ENCODE data around the gene ZNF524.

The ZNF524 gene

GRCh38 chr19:55643887-55644176 is 43.7 kb downstream of the ZNF524 start:
- DNase-seq, result no peak

DNA sequence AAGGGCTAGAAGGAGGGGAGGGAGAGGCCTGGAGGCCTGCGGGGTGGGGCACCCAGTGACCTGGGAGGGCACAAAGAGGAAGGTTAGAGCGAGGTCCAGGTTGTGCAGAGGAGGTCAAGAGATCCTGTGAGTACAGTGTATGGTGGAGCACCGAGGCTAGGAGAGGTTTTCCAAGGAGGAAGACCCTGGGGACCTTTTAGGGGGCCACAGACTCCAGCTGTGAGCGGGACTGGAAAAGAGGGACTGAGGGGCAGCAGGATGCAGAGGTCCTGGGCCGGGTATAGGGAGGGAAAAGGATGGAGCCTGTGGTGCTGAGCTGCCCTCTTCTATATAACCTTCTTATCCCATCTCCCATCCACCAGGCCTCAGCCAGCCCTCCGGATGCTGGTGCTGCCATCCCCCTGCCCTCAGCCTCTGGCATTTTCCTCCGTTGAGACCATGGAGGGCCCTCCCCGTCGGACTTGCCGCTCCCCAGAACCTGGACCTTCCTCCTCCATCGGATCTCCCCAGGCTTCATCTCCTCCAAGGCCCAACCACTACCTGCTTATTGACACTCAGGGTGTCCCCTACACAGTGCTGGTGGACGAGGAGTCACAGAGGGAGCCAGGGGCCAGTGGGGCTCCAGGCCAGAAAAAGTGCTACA is 44.2 kb downstream of the ZNF524 start:
- peak; percentile 20 for DNase-seq

DNA sequence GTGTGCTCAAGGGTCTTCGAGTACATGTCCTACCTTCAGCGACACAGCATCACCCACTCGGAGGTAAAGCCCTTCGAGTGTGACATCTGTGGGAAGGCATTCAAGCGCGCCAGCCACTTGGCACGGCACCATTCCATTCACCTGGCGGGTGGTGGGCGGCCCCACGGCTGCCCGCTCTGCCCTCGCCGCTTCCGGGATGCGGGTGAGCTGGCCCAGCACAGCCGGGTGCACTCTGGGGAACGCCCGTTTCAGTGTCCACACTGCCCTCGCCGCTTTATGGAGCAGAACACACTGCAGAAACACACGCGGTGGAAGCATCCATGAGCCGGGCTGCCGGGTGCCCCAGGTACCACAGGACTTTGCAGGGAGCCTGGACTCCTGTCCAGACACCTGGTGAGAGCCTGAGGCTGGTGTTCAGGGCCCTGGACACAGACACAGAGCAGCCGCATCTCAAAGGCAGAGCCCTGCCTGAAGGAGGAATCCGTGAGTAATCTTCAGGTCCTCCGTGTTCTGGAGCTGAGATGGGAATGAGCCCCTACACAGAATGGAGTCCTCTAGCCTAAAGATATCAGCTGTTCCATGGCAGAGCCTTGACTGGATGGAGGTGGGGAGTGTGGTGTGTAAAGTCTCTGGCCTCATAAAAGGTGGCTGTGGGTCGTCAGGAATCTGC is 44.9 kb downstream of the ZNF524 start:
- peak; percentile 21 for DNase-seq

GRCh38 chr19:55645512-55645881 is 45.4 kb downstream of the ZNF524 start:
- no peak for DNase-seq

GRCh38 chr19:55646889-55647731 is 47.0 kb downstream of the ZNF524 start:
- peak; percentile 18 for DNase-seq

DNA sequence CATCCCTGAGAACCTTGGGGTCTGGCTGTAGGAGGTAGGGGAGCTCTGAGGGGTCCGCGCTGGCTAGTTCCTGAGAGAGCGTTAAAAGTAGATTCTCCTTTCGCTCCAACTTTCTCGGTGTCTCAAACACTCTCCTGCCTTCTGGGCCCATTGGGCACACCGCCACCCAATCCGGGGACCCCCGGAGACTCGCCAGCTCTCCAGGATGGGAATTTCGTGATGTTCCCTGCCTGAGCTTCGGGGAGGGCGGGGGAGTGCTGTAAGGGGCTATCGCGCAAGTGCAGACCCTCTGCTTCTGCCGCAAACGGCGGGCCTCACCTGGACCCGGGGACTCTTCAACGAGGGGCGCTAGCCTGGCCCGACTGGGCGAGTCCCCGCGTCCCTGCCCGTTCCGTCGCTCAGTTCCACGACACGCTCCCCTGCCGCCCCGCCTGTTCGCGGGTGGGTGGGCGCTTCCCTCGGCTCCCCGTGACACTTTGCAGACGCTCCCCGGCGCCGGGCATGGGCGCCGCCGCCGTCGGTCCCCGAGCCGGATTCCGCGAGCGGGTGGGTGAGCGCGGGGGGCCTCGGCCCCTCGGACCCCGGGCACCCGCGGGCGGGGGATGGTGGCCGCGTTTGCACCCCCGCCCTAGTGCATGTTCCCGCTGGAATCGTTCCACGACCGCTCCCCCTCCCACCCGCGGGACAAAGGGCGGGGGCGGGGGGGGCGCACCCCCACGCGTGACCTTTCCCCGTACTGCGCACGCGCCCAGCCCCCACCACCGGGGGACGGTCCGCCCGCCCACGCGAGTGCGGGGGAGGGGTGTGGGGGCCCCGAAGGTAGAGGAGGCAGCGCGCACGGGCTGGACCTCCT is 47.9 kb downstream of the ZNF524 start, which contains the start of gene CCDC106:
CCDC106 (plus strand) TSS at position 481 of the 853 bp plus-strand sequence. CDS start 835 bp downstream, outside the sequence.
- DNase-seq, result peak; percentile 87

- peak; percentile 36 for DNase-seq
Observed at GRCh38 chr19:55648585-55649267, 48.6 kb downstream of the ZNF524 start.

DNA sequence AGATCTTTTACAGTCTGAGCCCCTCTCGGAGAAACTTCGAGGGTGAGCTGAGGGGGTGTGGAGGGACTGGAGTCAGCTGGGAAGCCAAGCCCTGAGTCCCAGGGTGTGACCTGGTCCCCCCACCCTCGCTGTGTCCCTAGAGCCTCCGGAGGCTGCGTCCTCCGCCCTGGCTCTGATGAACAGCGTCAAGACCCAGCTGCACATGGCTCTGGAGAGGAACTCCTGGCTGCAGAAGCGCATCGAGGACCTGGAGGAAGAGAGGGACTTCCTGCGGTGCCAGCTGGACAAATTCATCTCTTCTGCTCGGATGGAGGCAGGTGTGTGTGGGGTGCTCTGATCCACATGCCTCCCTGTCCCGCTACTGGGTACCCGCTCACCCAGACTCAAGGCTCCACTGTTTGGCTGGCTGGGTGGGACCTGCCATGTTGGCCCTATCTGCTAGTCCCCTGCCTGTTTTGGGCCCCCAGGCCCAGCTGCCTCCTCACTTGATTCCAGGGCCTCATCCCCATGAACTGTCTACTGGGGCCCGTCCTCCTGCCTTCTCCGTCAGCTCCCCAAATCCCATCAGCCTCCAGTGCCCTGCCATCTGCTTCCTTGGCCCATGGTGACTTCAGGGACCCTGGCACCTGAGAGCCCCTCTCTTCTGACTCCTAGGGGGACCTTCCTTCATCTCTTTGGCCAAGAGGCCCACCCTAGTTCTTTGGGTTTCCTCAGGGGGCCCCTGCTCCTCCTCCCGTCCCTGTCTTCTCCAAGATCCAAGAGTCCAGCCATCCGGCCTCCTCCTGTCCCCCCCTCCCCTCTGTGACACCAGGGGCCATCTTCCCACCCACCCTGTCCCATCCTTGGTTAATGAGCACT is 49.4 kb downstream of the ZNF524 start:
- peak; percentile 23 for DNase-seq

DNA sequence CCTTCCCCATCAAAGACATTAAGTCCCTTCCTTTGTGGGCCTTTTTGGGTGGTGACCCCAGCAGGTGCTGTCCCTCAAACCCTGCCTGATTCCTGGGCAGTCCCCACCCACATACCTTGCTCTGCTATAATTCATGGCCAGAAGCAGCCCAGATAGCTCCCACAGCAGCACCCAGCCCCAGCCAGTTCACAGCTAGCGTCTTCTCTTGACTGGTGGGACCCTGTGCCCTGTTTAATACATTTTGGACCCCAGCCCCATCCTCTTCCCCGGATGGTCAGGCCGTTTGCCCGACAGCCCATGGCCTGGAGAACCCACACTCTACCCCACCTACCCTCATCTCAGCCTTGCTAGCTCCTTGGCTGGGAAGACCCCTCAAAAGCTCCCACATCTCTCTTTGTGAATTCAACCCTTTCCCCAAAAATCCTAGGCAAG is 50.1 kb downstream of the ZNF524 start:
- peak; percentile 19 for DNase-seq

GRCh38 chr19:55650602-55651230 is 50.6 kb downstream of the ZNF524 start:
- DNase-seq, result peak; percentile 24

DNA sequence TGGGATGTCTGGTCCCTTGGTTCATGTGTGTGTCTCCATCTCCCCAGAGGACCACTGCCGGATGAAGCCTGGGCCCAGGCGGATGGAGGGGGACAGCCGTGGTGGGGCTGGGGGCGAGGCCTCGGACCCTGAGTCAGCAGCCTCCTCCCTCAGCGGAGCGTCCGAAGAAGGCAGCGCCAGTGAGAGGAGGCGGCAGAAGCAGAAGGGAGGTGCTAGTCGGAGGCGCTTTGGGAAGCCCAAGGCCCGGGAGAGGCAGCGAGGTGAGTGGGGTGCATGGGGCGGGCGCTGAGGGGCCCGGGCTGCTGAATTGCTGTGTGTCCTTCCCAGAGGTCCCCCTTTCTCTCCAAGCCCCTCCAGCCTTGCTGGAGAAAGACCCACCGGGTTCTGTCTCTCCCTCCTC is 51.1 kb downstream of the ZNF524 start:
- DNase-seq, result peak; percentile 38

DNA sequence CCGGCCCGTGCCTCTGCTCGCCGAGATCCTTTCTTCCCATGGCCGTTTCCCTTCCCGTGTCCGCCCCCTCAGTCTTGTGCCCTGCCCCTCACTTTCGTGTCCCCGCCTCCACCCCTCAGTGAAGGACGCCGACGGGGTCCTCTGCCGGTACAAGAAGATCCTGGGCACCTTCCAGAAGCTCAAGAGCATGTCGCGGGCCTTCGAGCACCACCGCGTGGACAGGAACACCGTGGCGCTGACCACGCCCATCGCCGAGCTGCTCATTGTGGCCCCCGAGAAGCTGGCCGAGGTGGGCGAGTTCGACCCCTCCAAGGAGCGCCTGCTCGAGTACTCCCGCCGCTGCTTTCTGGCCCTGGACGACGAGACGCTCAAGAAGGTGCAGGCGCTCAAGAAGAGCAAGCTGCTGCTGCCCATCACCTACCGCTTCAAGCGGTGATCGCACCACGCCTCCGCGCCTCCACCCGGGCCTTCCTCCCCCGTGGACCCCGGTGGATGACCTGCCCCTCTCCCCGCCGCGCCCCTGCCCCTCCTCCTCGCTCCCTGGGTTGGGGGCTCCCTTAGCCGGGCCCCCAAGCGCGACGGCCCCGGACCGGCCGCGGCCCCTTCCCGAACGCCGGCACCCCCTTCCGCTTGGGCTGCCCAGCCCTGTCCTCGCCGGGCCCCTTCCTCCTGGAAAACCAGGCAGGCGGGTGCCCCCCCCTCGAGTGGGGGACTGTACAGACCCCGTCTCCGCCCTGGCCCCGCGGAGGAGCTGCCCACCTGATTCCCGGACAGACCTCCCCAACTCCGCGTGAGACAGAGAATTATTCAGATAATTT is 52.4 kb downstream of the ZNF524 start:
- peak; percentile 53 for DNase-seq

All from femur (tissue), 1 donor.